ENCODE data around the gene IL17RE. TPM values are rescaled to one million over a fixed set of nuclear protein-coding genes. Genes with fewer than 3 reads are reported as not detected.

The IL17RE gene
- total and polyA plus RNA-seq, 2 of the 13 experiments (the other 11 are each of a cell fraction or from before 2014, with no cell fraction given) = 14.5 to 24.1 TPM

DNA sequence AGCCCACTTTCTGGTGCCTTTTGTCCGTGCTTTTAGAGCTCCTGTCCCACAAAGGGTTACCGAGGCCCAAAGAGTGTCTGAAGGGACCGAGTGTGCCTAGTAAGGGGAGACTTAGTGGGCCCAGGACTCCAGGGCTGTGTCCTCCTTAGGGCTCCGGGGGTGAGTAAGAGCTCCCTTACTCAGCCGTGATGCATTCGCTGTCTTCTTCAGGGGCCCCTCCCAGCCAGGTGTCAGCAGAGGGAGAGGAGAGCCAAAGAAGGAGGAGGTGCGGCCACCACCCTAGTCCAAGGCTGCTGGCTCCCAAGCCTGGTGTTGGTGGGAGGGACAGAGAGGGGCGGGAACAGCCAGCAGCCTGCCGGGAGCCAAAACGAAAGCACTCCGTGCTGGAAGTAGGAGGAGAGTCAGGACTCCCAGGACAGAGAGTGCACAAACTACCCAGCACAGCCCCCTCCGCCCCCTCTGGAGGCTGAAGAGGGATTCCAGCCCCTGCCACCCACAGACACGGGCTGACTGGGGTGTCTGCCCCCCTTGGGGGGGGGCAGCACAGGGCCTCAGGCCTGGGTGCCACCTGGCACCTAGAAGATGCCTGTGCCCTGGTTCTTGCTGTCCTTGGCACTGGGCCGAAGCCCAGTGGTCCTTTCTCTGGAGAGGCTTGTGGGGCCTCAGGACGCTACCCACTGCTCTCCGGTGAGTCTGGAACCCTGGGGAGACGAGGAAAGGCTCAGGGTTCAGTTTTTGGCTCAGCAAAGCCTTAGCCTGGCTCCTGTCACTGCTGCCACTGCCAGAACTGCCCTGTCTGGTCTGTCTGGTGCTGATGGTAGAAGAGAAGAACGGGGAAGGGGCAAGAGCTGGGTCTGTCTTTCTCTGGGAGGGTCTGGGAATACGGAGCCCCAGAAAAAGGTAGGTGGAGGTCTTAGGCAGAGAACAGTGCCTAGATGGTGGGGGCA lies 14.4 kb downstream of the IL17RE start, which contains the start of gene IL17RC (continued):
- TF ChIP-seq YY1 (IDR thresholded peaks at IDR 0.05; ENCODE audit: insufficient read depth, insufficient replicate concordance, low read depth, low read length) (no peak), HMG20B (CRISPR knock-in tag; conservative IDR thresholded peaks at IDR 0.05) (no peak), ZNF558 (CRISPR knock-in tag; IDR thresholded peaks at IDR 0.05; ENCODE audit: borderline replicate concordance) (no peak), SRSF9 (IDR thresholded peaks at IDR 0.05; ENCODE audit: borderline replicate concordance, insufficient read depth, low read depth, low read length, poor library complexity, severe bottlenecking) (no peak), MAFK (conservative IDR thresholded peaks at IDR 0.05 in 1 of 2, IDR thresholded peaks at IDR 0.05 in 1 of 2; ENCODE audit: low read length in 2 of 2) (no peak), HNF4G (IDR thresholded peaks at IDR 0.05; ENCODE audit: borderline replicate concordance, low read depth, low read length) (no peak), HNF4G (CRISPR knock-in tag; IDR thresholded peaks at IDR 0.05; ENCODE audit: borderline replicate concordance, low read depth) (no peak), ZSCAN30 (CRISPR knock-in tag; IDR thresholded peaks at IDR 0.05) (no peak), ZNF792 (CRISPR knock-in tag; IDR thresholded peaks at IDR 0.05) (no peak), ZNF354B (CRISPR knock-in tag; IDR thresholded peaks at IDR 0.05) (no peak), ZBTB42 (CRISPR knock-in tag; IDR thresholded peaks at IDR 0.05) (no peak), ZNF7 (CRISPR knock-in tag; IDR thresholded peaks at IDR 0.05) (no peak), NFIC (IDR thresholded peaks at IDR 0.05; ENCODE audit: low read length) (no peak)
- TF ChIP-seq, protein P1, sequence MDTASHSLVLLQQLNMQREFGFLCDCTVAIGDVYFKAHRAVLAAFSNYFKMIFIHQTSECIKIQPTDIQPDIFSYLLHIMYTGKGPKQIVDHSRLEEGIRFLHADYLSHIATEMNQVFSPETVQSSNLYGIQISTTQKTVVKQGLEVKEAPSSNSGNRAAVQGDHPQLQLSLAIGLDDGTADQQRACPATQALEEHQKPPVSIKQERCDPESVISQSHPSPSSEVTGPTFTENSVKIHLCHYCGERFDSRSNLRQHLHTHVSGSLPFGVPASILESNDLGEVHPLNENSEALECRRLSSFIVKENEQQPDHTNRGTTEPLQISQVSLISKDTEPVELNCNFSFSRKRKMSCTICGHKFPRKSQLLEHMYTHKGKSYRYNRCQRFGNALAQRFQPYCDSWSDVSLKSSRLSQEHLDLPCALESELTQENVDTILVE (CRISPR knock-in tag; IDR thresholded peaks at IDR 0.05) = no peak; the same call in 1 of the 2 replicates
- TF ChIP-seq, protein P2, sequence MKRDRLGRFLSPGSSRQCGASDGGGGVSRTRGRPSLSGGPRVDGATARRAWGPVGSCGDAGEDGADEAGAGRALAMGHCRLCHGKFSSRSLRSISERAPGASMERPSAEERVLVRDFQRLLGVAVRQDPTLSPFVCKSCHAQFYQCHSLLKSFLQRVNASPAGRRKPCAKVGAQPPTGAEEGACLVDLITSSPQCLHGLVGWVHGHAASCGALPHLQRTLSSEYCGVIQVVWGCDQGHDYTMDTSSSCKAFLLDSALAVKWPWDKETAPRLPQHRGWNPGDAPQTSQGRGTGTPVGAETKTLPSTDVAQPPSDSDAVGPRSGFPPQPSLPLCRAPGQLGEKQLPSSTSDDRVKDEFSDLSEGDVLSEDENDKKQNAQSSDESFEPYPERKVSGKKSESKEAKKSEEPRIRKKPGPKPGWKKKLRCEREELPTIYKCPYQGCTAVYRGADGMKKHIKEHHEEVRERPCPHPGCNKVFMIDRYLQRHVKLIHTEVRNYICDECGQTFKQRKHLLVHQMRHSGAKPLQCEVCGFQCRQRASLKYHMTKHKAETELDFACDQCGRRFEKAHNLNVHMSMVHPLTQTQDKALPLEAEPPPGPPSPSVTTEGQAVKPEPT (CRISPR knock-in tag; IDR thresholded peaks at IDR 0.05; ENCODE audit: low read depth) = no peak
- TF ChIP-seq, protein P3, sequence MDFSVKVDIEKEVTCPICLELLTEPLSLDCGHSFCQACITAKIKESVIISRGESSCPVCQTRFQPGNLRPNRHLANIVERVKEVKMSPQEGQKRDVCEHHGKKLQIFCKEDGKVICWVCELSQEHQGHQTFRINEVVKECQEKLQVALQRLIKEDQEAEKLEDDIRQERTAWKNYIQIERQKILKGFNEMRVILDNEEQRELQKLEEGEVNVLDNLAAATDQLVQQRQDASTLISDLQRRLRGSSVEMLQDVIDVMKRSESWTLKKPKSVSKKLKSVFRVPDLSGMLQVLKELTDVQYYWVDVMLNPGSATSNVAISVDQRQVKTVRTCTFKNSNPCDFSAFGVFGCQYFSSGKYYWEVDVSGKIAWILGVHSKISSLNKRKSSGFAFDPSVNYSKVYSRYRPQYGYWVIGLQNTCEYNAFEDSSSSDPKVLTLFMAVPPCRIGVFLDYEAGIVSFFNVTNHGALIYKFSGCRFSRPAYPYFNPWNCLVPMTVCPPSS (IDR thresholded peaks at IDR 0.05) = no peak
- TF ChIP-seq, protein P4, sequence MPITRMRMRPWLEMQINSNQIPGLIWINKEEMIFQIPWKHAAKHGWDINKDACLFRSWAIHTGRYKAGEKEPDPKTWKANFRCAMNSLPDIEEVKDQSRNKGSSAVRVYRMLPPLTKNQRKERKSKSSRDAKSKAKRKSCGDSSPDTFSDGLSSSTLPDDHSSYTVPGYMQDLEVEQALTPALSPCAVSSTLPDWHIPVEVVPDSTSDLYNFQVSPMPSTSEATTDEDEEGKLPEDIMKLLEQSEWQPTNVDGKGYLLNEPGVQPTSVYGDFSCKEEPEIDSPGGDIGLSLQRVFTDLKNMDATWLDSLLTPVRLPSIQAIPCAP (CRISPR knock-in tag; IDR thresholded peaks at IDR 0.05; ENCODE audit: low read depth) = no peak
- TF ChIP-seq, protein P5, sequence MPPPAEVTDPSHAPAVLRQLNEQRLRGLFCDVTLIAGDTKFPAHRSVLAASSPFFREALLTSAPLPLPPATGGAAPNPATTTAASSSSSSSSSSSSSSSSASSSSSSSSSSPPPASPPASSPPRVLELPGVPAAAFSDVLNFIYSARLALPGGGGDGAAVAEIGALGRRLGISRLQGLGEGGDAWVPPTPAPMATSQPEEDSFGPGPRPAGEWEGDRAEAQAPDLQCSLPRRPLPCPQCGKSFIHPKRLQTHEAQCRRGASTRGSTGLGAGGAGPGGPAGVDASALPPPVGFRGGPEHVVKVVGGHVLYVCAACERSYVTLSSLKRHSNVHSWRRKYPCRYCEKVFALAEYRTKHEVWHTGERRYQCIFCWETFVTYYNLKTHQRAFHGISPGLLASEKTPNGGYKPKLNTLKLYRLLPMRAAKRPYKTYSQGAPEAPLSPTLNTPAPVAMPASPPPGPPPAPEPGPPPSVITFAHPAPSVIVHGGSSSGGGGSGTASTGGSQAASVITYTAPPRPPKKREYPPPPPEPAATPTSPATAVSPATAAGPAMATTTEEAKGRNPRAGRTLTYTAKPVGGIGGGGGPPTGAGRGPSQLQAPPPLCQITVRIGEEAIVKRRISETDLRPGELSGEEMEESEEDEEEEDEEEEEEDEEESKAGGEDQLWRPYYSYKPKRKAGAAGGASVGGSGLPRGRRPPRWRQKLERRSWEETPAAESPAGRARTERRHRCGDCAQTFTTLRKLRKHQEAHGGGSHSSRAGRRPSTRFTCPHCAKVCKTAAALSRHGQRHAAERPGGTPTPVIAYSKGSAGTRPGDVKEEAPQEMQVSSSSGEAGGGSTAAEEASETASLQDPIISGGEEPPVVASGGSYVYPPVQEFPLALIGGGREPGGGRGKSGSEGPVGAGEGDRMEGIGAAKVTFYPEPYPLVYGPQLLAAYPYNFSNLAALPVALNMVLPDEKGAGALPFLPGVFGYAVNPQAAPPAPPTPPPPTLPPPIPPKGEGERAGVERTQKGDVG (CRISPR knock-in tag; IDR thresholded peaks at IDR 0.05; ENCODE audit: borderline replicate concordance) = no peak
- TF ChIP-seq, protein P6, sequence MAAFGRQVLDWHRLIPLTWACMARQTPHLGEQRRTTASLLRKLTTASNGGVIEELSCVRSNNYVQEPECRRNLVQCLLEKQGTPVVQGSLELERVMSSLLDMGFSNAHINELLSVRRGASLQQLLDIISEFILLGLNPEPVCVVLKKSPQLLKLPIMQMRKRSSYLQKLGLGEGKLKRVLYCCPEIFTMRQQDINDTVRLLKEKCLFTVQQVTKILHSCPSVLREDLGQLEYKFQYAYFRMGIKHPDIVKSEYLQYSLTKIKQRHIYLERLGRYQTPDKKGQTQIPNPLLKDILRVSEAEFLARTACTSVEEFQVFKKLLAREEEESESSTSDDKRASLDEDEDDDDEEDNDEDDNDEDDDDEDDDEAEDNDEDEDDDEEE (CRISPR knock-in tag; IDR thresholded peaks at IDR 0.05) = 0 out of 2 replicates have a peak, but pooled peaks have one; percentile 55

Measured in HepG2 (cell line).